K562 (cell line): ENCODE measurements around the gene PDE4A. TPM values are rescaled to one million over a fixed set of nuclear protein-coding genes. Genes with fewer than 3 reads are reported as not detected.
A peak's percentile ranks its signal among the peaks of the same experiment; 100 is the strongest.

Experiments
- BRD9 ChIP-seq: fragments of 450-650 bp; IDR thresholded peaks from 2 replicates; pipeline ENCODE4 v1.6.1; 2018; ENCODE audit warnings: low read depth; ENCODE audit not compliant: partially characterized antibody
- C11orf30 ChIP-seq: fragments of 450-650 bp; IDR thresholded peaks from 2 replicates; pipeline ENCODE4 v1.6.1; 2016; ENCODE audit warnings: low read depth, mild to moderate bottlenecking
- CREB1 ChIP-seq, 2 experiments: sonication (generic) in 1 of 2; formaldehyde crosslinking in 1 of 2; IDR thresholded peaks; 2 replicates each; pipeline versions ENCODE4 v1.6.1 to v1.8.0; 2012 to 2022; ENCODE audit warnings: inconsistent platforms in 1 of 2, mild to moderate bottlenecking in 1 of 2, missing genetic modification reagents in 1 of 2, moderate library complexity in 1 of 2
- ESRRB ChIP-seq: fragments of 250-450 bp; sonication (Bioruptor Pico); IDR thresholded peaks from 2 replicates; pipeline ENCODE4 v1.5.0; 2020; ENCODE audit warnings: mild to moderate bottlenecking, moderate library complexity, borderline replicate concordance
- ETV1 ChIP-seq: fragments of 450-650 bp; conservative IDR thresholded peaks from 2 replicates; pipeline ENCODE4 v1.6.1; 2016; ENCODE audit warnings: missing genetic modification characterization, control low read depth, low read depth, missing compliant biosample characterization
- FOXK1 ChIP-seq: sonication (generic); formaldehyde crosslinking; IDR thresholded peaks from 2 replicates; pipeline ENCODE4 v1.8.0; 2022; ENCODE audit warnings: missing genetic modification reagents, mild to moderate bottlenecking, borderline replicate concordance
- HMG20A ChIP-seq: fragments of 450-650 bp; formaldehyde crosslinking; conservative IDR thresholded peaks from 2 replicates; pipeline ENCODE4 v1.4.0; 2020; ENCODE audit warnings: mild to moderate bottlenecking, mixed read lengths
- KDM2B ChIP-seq: fragments of 250-450 bp; sonication (Bioruptor Pico); IDR thresholded peaks from 2 replicates; pipeline ENCODE4 v1.8.0; 2021; ENCODE audit warnings: mild to moderate bottlenecking, moderate library complexity
- MYNN ChIP-seq, 2 experiments: sonication (generic); formaldehyde crosslinking in 1 of 2; IDR thresholded peaks; 2 replicates each; pipeline versions ENCODE4 v1.5.0 to v1.6.1; 2016 to 2020; ENCODE audit warnings: antibody characterized with exemption in 1 of 2, missing genetic modification reagents in 1 of 2
- NFATC3 ChIP-seq: fragments of 450-650 bp; IDR thresholded peaks from 2 replicates; pipeline ENCODE4 v1.6.1; 2017; ENCODE audit warnings: mild to moderate bottlenecking
- SMARCC2 ChIP-seq: fragments of 450-650 bp; IDR thresholded peaks from 2 replicates; pipeline ENCODE4 v1.6.1; 2017; ENCODE audit warnings: antibody characterized with exemption, moderate library complexity, mild to moderate bottlenecking, low read depth
- ZFPM2 ChIP-seq: fragments of 250-450 bp; sonication (Bioruptor Pico); IDR thresholded peaks from 2 replicates; pipeline ENCODE4 v1.5.1; 2022; ENCODE audit warnings: mild to moderate bottlenecking
- ZNF239 ChIP-seq: fragments of 250-450 bp; sonication (Bioruptor Pico); IDR thresholded peaks from 2 replicates; pipeline ENCODE4 v1.4.0; 2020; ENCODE audit warnings: mild to moderate bottlenecking
- ZNF644 ChIP-seq: fragments of 200-800 bp; sonication (Bioruptor generic); IDR thresholded peaks from 2 replicates; pipeline ENCODE4 v1.6.1; 2016; ENCODE audit warnings: low read depth, missing genetic modification characterization, missing compliant biosample characterization
- polyA plus RNA-seq, 8 experiments: library from polyadenylated mRNA; depleted of rRNA in 4 of 8; stranded (reverse) in 5 of 8; unstranded in 3 of 8; fragments of >200 nt; fragmentation: Nextera tagmentation in 2 of 8; fragmentation: Illumina TruSeq in 1 of 8; extraction: Ambion mirVana in 2 of 8; extraction: Trizol in 1 of 8; gene quantifications; 2 replicates each; pipeline versions ENCODE4 v1.2.1 to v1.2.3, GENCODE V29; 2011 to 2014; ENCODE audit warnings: inconsistent platforms in 1 of 8, missing spikeins in 1 of 8
- total RNA-seq, 7 experiments: library from RNA; depleted of rRNA in 6 of 7; stranded (reverse); fragments of >200 nt in 6 of 7; fragmentation: Illumina TruSeq in 2 of 7; extraction: Trizol in 2 of 7; gene quantifications; 2 replicates each; pipeline versions ENCODE4 v1.2.1 to v1.2.3, GENCODE V29; 2011 to 2021; ENCODE audit warnings: low replicate concordance in 1 of 7
- TF ChIP-seq, protein P1 (sequence below): fragments of 250-450 bp; sonication (Bioruptor Pico); IDR thresholded peaks from 2 replicates; pipeline ENCODE4 v1.9.0; 2021; ENCODE audit warnings: mild to moderate bottlenecking, inconsistent platforms
- TF ChIP-seq, protein P2 (sequence below): fragments of 450-650 bp; IDR thresholded peaks from 2 replicates; pipeline ENCODE4 v1.6.1; 2018; ENCODE audit not compliant: partially characterized antibody
- TF ChIP-seq, protein P3 (sequence below): fragments of 250-450 bp; sonication (Bioruptor Pico); IDR thresholded peaks from 2 replicates; pipeline ENCODE4 v1.8.0; 2021; ENCODE audit warnings: borderline replicate concordance, mild to moderate bottlenecking, moderate library complexity; ENCODE audit not compliant: poor library complexity, severe bottlenecking
- TF ChIP-seq, protein P4 (sequence below): fragments of 250-450 bp; sonication (Bioruptor Pico); IDR thresholded peaks from 2 replicates; pipeline ENCODE4 v1.5.0; 2021; ENCODE audit warnings: mild to moderate bottlenecking, borderline replicate concordance

The PDE4A gene
- total and polyA plus RNA-seq, 9 of the 15 experiments (the other 6 are each of a cell fraction or from before 2014, with no cell fraction given) = 0.66 to 26.9 (median 4.6) TPM

DNA sequence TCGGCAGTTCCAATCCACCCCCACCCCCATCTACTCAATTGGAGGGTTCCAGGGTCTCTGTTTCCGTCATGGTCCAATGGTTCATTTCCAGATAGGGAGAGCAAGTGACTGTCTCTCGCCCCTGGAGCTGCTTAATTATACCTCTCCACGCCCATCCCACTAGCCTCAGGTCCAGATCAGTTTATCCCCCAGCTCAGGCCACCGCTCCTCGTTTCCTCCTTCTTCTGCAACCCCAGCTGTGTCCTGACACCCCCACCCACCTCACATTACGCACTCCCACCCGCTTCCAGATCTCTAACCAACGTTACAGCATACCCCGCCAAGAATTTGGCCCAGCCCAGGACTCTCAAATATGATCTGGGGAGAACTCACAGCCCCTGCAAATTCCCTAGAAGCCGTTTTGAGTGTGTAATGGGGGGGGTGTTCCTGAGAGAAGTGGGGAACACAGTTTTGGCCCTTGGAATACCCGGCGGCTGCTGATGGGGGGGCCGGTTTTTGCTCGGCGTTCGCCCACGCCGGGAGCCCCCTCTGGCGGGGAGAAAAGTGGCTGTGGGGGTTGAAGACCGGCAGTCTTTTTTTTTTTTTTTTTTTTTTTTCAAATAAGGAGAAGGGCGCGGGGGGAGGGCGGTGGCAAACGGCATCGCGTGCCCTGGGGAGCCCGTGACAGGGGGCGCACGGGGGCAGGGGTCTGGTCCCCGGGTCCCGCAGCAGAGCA lies 1.7 kb upstream of the PDE4A start (continued):
- TF ChIP-seq, protein P1, sequence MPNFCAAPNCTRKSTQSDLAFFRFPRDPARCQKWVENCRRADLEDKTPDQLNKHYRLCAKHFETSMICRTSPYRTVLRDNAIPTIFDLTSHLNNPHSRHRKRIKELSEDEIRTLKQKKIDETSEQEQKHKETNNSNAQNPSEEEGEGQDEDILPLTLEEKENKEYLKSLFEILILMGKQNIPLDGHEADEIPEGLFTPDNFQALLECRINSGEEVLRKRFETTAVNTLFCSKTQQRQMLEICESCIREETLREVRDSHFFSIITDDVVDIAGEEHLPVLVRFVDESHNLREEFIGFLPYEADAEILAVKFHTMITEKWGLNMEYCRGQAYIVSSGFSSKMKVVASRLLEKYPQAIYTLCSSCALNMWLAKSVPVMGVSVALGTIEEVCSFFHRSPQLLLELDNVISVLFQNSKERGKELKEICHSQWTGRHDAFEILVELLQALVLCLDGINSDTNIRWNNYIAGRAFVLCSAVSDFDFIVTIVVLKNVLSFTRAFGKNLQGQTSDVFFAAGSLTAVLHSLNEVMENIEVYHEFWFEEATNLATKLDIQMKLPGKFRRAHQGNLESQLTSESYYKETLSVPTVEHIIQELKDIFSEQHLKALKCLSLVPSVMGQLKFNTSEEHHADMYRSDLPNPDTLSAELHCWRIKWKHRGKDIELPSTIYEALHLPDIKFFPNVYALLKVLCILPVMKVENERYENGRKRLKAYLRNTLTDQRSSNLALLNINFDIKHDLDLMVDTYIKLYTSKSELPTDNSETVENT = no peak
- TF ChIP-seq KDM2B (CRISPR knock-in tag) (peak; percentile 37; the same call in 1 of the 2 replicates), SMARCC2 (no peak), BRD9 (no peak), C11orf30 (no peak), ETV1 (tag) (no peak), ZFPM2 (CRISPR knock-in tag) (no peak), NFATC3 (no peak), MYNN (IDR thresholded peaks at IDR 0.05) (peak; percentile 43; the same call in 1 of the 2 replicates), MYNN (CRISPR knock-in tag; IDR thresholded peaks at IDR 0.05) (no peak), FOXK1 (0 out of 2 replicates have a peak, but pooled peaks have one; percentile 35), HMG20A (no peak), CREB1 (IDR thresholded peaks at IDR 0.05) (no peak), CREB1 (CRISPR knock-in tag; IDR thresholded peaks at IDR 0.05) (no peak), ESRRB (no peak), ZNF239 (CRISPR knock-in tag) (no peak), ZNF644 (tag) (no peak)
- TF ChIP-seq, protein P2, sequence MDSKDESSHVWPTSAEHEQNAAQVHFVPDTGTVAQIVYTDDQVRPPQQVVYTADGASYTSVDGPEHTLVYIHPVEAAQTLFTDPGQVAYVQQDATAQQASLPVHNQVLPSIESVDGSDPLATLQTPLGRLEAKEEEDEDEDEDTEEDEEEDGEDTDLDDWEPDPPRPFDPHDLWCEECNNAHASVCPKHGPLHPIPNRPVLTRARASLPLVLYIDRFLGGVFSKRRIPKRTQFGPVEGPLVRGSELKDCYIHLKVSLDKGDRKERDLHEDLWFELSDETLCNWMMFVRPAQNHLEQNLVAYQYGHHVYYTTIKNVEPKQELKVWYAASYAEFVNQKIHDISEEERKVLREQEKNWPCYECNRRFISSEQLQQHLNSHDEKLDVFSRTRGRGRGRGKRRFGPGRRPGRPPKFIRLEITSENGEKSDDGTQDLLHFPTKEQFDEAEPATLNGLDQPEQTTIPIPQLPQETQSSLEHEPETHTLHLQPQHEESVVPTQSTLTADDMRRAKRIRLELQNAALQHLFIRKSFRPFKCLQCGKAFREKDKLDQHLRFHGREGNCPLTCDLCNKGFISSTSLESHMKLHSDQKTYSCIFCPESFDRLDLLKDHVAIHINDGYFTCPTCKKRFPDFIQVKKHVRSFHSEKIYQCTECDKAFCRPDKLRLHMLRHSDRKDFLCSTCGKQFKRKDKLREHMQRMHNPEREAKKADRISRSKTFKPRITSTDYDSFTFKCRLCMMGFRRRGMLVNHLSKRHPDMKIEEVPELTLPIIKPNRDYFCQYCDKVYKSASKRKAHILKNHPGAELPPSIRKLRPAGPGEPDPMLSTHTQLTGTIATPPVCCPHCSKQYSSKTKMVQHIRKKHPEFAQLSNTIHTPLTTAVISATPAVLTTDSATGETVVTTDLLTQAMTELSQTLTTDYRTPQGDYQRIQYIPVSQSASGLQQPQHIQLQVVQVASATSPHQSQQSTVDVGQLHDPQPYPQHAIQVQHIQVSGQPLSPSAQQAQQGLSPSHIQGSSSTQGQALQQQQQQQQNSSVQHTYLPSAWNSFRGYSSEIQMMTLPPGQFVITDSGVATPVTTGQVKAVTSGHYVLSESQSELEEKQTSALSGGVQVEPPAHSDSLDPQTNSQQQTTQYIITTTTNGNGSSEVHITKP = peak; percentile 8
- TF ChIP-seq, protein P3, sequence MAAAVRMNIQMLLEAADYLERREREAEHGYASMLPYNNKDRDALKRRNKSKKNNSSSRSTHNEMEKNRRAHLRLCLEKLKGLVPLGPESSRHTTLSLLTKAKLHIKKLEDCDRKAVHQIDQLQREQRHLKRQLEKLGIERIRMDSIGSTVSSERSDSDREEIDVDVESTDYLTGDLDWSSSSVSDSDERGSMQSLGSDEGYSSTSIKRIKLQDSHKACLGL (CRISPR knock-in tag) = no peak
- TF ChIP-seq, protein P4, sequence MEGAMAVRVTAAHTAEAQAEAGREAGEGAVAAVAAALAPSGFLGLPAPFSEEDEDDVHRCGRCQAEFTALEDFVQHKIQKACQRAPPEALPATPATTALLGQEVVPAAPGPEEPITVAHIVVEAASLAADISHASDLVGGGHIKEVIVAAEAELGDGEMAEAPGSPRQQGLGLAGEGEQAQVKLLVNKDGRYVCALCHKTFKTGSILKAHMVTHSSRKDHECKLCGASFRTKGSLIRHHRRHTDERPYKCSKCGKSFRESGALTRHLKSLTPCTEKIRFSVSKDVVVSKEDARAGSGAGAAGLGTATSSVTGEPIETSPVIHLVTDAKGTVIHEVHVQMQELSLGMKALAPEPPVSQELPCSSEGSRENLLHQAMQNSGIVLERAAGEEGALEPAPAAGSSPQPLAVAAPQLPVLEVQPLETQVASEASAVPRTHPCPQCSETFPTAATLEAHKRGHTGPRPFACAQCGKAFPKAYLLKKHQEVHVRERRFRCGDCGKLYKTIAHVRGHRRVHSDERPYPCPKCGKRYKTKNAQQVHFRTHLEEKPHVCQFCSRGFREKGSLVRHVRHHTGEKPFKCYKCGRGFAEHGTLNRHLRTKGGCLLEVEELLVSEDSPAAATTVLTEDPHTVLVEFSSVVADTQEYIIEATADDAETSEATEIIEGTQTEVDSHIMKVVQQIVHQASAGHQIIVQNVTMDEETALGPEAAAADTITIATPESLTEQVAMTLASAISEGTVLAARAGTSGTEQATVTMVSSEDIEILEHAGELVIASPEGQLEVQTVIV = no peak
